ENCODE measurements around the gene RDX. TPM values are rescaled to one million over a fixed set of nuclear protein-coding genes. Genes with fewer than 3 reads are reported as not detected.
"Not testable (repeated sequence)": the region's sequence is repeated elsewhere in the genome, so short reads cannot be mapped to it uniquely, and the experiment has no call there.

Gene RDX
- total RNA-seq, 1 experiment from 2014 or later, result 107 TPM

DNA sequence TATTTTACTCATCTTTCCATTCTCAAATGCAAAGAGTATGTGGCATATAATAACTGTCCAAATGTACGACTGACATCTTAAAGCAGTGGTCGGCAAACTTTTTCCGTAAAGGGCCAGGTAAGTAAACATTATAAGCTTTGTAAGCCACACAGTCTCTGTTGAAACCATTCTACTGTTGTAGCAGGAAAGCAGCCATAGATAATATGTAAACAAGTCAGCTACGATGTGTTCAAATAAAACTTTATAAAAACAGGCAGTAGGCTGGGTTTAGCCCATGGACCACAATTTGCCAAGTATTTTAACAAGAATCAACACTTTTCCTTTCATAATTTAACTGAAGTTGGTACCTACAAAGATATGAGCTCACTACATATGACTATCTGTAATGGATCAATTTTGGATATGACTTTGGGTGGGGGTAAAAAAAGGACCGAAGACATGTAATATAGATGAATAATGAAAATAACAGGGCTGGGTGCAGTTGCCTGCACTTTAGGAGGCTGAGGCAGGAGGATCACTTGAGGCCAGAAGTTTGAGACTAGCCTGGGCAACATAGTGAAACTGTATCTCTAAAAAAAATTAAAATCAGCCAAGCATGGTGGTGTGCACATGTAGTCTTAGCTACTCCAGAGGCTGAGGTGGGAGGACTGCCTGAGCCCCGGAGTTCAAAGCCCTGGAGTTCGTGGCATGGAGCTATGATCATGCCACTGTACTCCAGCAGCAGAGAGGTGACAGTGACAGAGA, 5.7 kb downstream of the RDX start:
- no peak for DNase-seq (ENCODE audit: low read depth, low spot score)
- in situ Hi-C loops (cut with HindIII; ENCODE audit: low pct_unique_long_range_greater_than_20kb, low sequenced_read_pairs), result no loop called here

DNA sequence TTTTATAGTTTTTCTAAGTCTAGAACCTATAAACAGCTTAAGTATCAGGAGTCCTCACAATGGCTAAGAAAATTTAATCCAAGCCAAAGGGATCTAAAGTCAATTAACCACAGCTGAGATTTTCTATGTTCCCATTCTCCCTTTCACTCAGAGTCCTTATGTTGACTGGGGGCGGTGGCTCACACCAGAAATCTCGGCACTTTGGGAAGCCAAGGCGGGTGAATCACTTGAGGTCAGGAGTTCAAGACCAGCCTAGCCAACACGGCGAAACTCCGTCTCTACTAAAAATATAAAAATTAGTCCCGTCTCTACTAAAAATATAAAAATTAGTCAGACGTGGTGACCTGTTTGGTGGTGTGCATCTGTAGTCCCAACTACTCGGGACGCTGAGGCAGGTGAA, 6.9 kb downstream of the RDX start:
- DNase-seq (ENCODE audit: low read depth, low spot score), result no peak
- in situ Hi-C loops (cut with HindIII; ENCODE audit: low pct_unique_long_range_greater_than_20kb, low sequenced_read_pairs), result no loop called here

DNA sequence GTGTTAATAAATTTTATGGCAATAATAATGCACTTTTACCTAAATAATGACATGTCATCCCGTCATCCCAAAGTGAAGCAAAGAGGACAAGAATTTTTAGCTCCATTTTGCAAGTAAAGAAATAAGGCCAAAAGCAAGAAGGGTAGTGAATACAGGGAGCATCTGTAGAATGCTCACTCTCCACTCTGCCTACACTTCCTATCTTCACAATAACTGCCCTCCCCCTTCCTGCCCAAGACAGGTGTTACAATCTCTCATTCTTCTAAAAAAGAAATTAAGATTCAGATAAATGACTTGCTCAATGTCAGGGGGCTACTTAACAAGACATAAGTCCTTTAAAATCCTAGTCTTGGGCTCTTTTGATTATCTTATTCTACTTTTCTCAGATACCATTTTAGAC, 8.9 kb downstream of the RDX start:
- DNase-seq (ENCODE audit: low read depth, low spot score), result no peak
- in situ Hi-C loops (cut with HindIII; ENCODE audit: low pct_unique_long_range_greater_than_20kb, low sequenced_read_pairs), result no loop called here

DNA sequence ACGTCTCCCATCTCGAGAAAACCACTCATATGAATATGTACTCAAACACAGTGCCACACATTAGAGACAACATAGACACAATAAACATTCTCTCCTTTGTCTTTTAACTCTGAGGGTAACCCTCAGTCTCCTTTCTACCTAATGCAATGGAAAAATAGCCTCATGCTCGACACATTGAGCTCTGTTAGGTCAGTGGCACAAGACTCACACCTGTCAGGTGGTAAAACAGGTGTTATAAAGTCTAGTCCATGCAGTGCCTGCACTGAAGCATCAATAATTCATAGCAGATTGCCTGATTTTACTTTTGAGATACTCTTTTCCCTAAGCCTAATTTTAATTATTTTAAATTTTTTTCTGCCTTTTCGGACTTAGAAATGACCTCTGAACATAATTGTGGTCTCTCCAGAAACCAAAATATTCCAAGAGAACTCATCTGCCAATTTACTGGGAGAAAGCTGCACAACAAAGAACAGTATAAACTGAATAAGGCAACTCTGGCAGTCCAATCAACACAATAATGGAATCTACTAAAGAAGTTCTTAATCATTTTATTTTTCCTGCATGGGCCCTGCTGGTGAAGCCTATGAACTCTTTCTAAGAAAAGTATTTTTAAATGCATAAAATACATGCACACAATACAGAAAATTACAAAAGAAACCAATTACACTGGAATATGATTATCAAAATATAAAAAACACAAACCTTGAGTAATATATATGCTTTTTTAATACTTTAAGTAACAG, 9.9 kb downstream of the RDX start:
- no peak for DNase-seq (ENCODE audit: low read depth, low spot score)
- in situ Hi-C loops (cut with HindIII; ENCODE audit: low pct_unique_long_range_greater_than_20kb, low sequenced_read_pairs), result no loop called here

DNA sequence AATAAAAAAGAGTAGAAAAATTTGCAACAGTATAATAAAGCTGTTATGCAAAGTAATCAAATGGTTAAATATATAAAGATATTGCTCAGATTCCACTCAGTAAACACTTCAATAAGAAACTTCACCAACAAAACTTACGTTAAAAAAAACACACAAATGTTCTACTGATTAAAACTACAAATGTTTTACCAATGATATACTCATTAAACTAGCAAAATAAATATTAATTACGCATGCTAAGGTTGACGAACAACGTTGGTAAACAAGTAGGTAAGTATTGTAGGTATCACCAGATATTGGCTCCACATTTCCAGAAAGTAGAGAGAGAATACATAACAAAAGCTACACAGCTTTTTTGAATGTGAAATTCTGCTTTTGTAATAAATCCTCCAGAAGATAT, 12.6 kb downstream of the RDX start:
- in situ Hi-C loops (cut with HindIII; ENCODE audit: low pct_unique_long_range_greater_than_20kb, low sequenced_read_pairs), result no loop called here

DNA sequence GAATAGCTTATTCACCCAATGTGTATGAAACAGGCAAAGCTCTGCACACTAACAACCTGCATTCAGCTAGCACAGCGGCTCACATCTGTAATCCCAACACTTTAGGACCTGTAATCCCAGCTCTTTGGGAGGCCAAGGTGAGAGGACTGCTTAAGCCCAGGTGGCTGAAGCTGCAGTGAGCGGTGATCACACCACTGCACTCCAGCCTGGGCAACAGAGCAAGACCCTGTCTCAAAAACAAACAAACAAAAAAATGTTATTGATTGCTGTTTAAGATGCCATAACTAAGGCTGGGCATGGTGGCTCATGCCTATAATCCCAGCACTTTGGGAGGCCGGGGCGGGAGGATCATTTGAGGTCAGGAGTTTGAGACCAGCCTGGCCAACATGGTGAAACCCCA, 15.8 kb downstream of the RDX start:
- DNase-seq (ENCODE audit: low read depth, low spot score); in situ Hi-C loops (cut with HindIII; ENCODE audit: low pct_unique_long_range_greater_than_20kb, low sequenced_read_pairs): not testable (repeated sequence)

More for the DNA sequence above, 12.6 kb downstream of the RDX start:
- no peak for DNase-seq (ENCODE audit: low read depth, low spot score)

DNA sequence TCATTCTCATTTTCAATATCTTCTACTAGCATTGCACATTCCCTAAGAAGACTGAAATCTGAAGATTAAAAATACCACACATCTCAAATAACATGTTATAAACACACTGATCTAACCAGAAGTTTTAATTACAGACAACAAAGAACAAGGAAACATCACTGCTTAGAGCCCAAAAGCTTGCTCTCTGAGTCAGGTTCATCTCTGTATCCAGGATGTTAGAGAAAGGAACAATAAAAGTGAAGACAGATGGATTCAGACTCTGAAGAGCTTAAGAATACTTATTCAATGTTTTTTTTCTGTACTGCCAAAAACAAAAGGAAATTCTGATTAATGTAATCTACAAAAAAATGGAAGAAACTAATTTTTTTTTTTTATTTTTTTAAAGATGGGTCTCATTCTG, 16.5 kb downstream of the RDX start:
- DNase-seq (ENCODE audit: low read depth, low spot score), result no peak
- in situ Hi-C loops (cut with HindIII; ENCODE audit: low pct_unique_long_range_greater_than_20kb, low sequenced_read_pairs), result no loop called here

DNA sequence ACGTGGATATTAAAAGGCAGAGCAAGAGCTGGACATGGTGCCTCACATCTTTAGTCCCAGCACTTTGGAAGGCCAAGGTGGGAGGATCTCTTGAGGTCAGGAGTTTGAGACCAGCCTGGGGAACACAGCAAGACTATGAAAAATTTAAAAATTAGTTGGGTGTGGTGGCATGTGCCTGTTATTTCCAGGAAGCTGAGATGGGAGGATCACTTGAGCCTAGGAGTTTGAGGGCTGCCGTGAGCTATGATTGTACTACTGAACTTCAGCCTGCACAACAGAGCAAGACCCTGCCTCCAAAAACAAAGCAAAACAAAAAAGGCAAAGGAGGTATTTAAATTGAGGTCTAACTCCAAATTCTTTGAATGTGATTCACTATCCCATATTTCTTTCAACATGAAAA, 23.5 kb downstream of the RDX start:
- DNase-seq (ENCODE audit: low read depth, low spot score), result no peak
- in situ Hi-C loops (cut with HindIII; ENCODE audit: low pct_unique_long_range_greater_than_20kb, low sequenced_read_pairs), result no loop called here

DNA sequence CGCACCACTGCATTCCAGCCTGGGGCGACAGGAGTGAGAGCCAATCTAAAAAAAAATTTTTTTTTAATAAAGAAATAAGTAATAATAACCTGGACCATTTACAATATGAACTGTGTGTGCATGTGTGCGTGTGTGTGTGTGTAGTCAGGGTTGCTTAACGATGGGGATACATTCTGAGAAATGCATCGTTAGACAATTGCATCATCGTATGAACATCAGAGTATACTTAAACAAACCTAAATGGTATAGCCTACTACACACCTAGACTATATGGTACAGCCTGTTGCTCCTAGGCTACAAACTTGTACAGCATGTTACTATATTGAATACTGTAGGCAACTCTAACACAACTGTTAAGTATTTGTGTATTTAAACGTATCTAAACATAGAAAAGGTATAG, 26.4 kb downstream of the RDX start:
- in situ Hi-C loops (cut with HindIII; ENCODE audit: low pct_unique_long_range_greater_than_20kb, low sequenced_read_pairs), result no loop called here
- DNase-seq (ENCODE audit: low read depth, low spot score), result no peak

DNA sequence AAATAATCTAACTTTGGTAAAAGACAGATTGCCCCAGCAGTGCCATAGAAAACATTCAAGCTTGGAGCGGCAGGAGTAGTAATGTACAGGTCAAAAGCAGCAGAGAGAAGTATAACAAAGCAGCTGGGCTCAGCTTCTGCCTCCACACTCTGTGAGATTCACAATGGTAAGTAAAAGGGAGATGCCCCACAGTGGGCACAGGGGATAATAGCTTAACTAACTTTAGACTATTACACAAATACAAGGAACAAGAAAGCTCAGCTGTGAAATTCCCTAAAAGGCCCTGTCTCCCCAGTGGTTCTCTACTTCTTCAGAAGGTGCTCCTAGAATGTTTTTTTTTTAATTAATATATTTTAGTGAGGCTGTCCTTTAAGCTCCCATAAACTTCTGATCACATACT, 28.0 kb downstream of the RDX start:
- no peak for DNase-seq (ENCODE audit: low read depth, low spot score)
- in situ Hi-C loops (cut with HindIII; ENCODE audit: low pct_unique_long_range_greater_than_20kb, low sequenced_read_pairs), result no loop called here

DNA sequence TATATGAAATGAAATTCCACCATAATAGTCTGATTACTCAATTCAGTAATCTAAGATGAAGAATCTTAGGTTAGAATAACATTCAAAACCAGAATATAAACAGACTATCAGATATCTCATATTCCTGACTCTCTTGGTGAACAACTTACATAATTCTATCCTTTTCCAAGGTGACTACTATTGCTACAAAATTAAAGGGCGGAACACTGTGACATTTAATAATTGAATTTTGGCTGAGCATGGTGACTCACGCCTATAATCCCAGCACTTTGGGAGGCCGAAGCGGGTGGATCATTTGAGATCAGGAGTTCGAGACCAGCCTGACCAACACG, 34.4 kb downstream of the RDX start:
- in situ Hi-C loops (cut with HindIII; ENCODE audit: low pct_unique_long_range_greater_than_20kb, low sequenced_read_pairs), result no loop called here
- DNase-seq (ENCODE audit: low read depth, low spot score), result no peak

DNA sequence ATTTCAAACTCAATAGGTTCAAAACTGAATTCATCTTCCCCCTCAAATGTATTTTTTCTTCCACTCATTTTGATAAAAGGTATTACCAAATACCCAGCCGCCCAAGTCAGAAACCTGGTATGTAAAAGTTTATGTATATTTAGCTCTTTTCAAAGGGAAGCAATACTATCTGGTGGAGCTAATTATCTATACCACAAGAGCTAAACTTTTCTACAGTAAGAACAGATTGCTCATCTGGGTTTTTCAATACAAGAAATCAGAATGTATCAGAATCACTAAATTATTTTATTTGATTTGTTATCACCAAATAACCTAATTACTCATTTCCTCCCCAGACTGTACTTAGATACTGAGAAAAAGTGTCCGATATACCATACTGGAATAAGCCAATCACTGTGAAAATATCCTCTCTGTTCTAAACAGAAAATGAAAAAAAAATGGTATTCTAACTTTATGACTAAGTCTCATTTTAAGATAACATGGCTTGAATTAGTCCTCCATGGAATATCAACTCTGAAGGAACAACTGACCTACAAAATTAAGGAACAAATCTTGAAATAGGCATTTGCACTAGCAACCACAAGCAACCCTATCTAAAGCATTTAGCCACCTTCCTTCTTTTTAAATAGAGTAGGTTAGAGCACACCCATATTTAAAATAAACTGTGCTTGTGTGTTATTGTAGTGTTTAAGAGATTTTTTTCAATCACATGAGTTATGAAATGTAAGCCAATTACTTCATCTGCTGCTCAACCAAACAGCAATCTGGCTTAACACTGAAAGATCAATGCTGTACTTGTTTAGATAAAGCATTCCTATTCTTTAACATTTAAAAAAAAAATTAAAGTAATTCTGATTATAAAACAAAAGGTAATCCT, 35.0 kb downstream of the RDX start:
- no peak for DNase-seq (ENCODE audit: low read depth, low spot score)
- in situ Hi-C loops (cut with HindIII; ENCODE audit: low pct_unique_long_range_greater_than_20kb, low sequenced_read_pairs), result no loop called here

DNA sequence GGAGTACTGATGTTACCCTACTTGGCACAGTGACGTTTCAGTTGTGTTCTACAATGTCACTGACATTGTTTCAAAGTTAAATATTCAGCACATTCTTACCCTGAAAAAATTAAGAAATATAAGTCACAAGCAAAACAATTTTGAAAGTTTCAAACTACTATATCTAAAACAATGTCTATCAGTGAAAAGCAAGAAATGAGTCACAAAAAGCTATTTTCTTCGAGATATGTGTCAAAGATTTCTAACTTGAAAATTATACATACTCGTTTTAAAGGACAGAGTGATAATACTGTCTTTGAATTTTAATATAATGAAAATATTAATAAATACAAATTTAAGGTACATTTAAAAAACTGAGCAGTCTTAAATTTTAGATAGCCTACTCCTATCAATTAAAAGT, 42.9 kb downstream of the RDX start:
- in situ Hi-C loops (cut with HindIII; ENCODE audit: low pct_unique_long_range_greater_than_20kb, low sequenced_read_pairs), result no loop called here
- no peak for DNase-seq (ENCODE audit: low read depth, low spot score)

DNA sequence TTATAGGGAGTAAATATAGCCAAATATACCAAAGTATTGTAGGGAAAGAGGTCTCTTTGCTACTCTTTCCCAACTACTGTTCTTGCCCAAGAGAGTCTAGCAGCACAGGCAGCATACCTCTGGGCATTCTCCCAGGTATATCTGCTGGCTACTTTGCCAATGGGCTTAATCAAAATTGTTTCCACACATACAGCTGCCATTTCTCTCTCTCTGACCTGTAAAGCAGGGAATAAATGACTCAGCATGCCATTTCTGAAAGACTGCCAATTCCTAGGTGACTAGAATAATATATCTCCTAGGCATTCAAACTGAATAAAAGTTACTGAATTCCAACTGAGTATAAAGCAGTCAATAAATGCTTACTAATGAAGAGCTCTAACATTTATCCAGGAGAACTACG, 44.6 kb downstream of the RDX start:
- no peak for DNase-seq (ENCODE audit: low read depth, low spot score)
- in situ Hi-C loops (cut with HindIII; ENCODE audit: low pct_unique_long_range_greater_than_20kb, low sequenced_read_pairs), result no loop called here

DNA sequence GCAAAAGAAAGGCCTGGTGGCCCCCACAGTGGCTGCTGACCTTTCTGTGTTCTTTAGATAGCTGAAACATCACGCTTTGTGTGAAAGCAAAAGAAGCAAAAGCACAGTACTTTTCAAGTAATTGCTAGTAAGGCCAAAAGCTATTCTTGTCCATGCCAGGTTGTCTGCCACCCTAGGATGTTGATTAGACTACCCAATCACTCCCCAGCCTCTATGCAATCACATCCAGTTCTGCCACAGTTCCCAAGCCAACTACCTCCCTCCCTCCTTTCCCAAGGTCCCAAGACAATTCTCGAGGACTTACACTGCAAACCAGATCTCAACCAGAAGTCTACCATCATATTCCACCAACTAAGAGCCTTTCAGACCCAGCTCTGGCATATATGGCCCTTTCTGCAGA, 46.2 kb downstream of the RDX start:
- in situ Hi-C loops (cut with HindIII; ENCODE audit: low pct_unique_long_range_greater_than_20kb, low sequenced_read_pairs), result no loop called here
- DNase-seq (ENCODE audit: low read depth, low spot score), result no peak

DNA sequence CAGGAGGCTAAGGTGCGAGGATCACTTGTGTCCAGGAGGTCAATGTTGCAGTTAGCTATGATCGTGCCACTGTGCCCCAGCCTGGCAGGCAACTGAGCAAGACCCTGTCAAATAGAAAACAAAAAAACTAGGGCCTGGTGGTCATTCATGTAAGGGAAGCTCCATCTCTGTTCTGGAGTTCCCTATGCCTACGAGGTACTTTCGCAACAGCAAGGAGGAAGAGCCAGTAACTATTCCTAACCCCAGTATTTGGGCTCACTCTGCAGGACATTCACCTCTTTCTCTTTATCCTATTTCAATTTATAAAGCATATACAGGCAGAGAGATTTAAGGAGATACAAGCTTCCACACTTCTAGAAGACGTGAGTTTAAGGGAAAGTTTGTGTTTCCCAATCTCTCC, 46.6 kb downstream of the RDX start:
- no peak for DNase-seq (ENCODE audit: low read depth, low spot score)
- in situ Hi-C loops (cut with HindIII; ENCODE audit: low pct_unique_long_range_greater_than_20kb, low sequenced_read_pairs), result no loop called here

DNA sequence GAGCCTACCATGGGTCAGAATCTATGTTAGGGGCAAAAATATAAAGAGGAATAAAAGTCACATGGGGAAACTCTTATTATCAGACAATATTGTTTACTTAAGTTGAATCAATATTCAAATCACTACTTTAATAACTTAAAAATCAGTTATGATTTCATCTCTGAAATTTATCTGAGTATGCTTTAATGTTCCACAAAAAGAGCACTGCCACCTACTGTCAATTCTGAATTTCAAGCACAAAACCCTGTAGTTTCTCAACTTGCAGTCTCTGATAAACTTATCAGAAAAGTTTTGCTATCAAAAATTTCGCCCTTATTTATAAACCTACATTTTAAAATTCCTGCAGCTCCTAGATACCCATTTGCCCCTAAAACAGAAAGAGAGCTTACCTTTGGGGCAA, 47.3 kb downstream of the RDX start:
- in situ Hi-C loops (cut with HindIII; ENCODE audit: low pct_unique_long_range_greater_than_20kb, low sequenced_read_pairs), result no loop called here
- DNase-seq (ENCODE audit: low read depth, low spot score), result peak; percentile 6

DNA sequence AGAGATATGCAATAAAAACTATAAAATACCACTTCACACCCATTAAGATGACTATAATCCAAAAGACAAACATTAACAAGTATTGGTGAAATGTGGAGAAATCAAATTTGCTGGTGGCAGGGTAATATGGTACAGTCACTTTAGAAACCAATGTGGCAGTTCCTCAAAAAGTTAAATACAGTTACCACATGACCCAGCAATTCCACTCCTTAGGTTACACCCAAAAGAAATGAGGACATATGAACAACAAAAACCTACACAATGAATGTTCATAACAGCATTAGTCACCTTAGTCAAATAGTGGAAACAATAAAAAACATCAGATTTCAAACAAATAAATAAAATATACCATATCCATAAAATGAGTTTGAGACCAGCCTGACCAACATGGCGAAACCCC, 52.6 kb downstream of the RDX start:
- DNase-seq (ENCODE audit: low read depth, low spot score), result no peak
- in situ Hi-C loops (cut with HindIII; ENCODE audit: low pct_unique_long_range_greater_than_20kb, low sequenced_read_pairs), result no loop called here

DNA sequence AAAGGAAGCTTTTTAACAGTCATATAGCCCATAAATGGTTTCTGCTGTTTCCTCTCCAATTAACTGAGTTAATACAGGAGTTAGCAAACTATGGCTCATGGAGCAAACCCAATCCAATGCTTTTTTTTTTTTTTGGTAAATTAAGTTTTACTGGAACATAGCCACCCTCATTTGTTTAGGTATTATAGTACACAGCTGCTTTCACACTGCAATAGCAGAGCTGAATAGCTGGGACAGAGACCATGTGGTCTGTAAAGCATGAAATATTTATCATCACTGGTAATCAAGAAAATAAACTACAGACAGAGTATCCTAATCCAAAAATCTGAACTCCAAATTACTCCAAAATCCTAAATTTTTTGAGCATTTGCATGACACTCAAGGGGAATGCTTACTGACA, 53.7 kb downstream of the RDX start:
- DNase-seq (ENCODE audit: low read depth, low spot score), result no peak
- in situ Hi-C loops (cut with HindIII; ENCODE audit: low pct_unique_long_range_greater_than_20kb, low sequenced_read_pairs), result no loop called here
